ENCODE measurements around the gene WNT9A. TPM values are rescaled to one million over a fixed set of nuclear protein-coding genes. Genes with fewer than 3 reads are reported as not detected.

Gene WNT9A
- total and polyA plus RNA-seq, 2 donors from 2014 or later = 0.58 to 3.1 TPM

- Histone ChIP-seq H3K4me1 (ENCODE audit: control insufficient read depth in 2 of 3, insufficient read depth in 2 of 3, low read depth in 1 of 3, low read length in 3 of 3) (no peaks in the 10 kb centered on the region), H3K27me3 (ENCODE audit: control insufficient read depth, insufficient read depth, low read length) (no peaks in the 10 kb centered on the region), H3K27ac (ENCODE audit: low read depth in 2 of 2, low read length in 2 of 2) (peak overlapping the region; percentile 37 to 59), H3K9ac (ENCODE audit: low read length in 3 of 3) (no peak overlapping the region), H3K9me3 (ENCODE audit: control insufficient read depth in 2 of 3, insufficient read depth in 1 of 3, low read length in 3 of 3) (no peaks in the 10 kb centered on the region), H3K4me3 (ENCODE audit: low read length in 3 of 3) (no peak overlapping the region), H3K36me3 (ENCODE audit: control insufficient read depth in 2 of 3, insufficient read depth in 3 of 3, low read length in 3 of 3) (no peaks in the 10 kb centered on the region)
- peak in 1 of 5 donors; percentile 17 for DNase-seq
- no peak for FAIRE-seq
- TF ChIP-seq CTCF (IDR thresholded peaks at IDR 0.05; ENCODE audit: borderline replicate concordance, extremely low read depth, insufficient read depth) = no peak
- intact Hi-C loops (cut with DNase I) = no loop called here
These were observed 13.0 kb downstream of the WNT9A start for GRCh38 chr1:227934476-227935313.

GRCh38 chr1:227929751-227930472 lies 17.8 kb downstream of the WNT9A start:
- intact Hi-C loops (cut with DNase I) = no loop called here
- no peak for TF ChIP-seq CTCF (IDR thresholded peaks at IDR 0.05; ENCODE audit: borderline replicate concordance, extremely low read depth, insufficient read depth)
- no peak overlapping the region for H3K4me3 ChIP-seq (ENCODE audit: low read length in 3 of 3)

GRCh38 chr1:227928811-227929375 lies 18.8 kb downstream of the WNT9A start:
- peak in 1 of 5 donors; percentile 29 for DNase-seq

More at GRCh38 chr1:227929751-227930472, 17.8 kb downstream of the WNT9A start:
- no peak overlapping the region for H3K9ac ChIP-seq (ENCODE audit: low read length in 3 of 3)
- H3K27ac ChIP-seq (ENCODE audit: low read depth in 2 of 2, low read length in 2 of 2) = no peak overlapping the region
- no peaks in the 10 kb centered on the region for H3K9me3 ChIP-seq (ENCODE audit: control insufficient read depth in 2 of 3, insufficient read depth in 1 of 3, low read length in 3 of 3)
- no peaks in the 10 kb centered on the region for H3K36me3 ChIP-seq (ENCODE audit: control insufficient read depth in 2 of 3, insufficient read depth in 3 of 3, low read length in 3 of 3)
- FAIRE-seq = no peak
- H3K4me1 ChIP-seq (ENCODE audit: control insufficient read depth in 2 of 3, insufficient read depth in 2 of 3, low read depth in 1 of 3, low read length in 3 of 3) = no peaks in the 10 kb centered on the region
- no peaks in the 10 kb centered on the region for H3K27me3 ChIP-seq (ENCODE audit: control insufficient read depth, insufficient read depth, low read length)
- DNase-seq = peak in 1 of 5 donors; percentile 41

More at GRCh38 chr1:227928811-227929375, 18.8 kb downstream of the WNT9A start:
- intact Hi-C loops (cut with DNase I) = no loop called here
- Histone ChIP-seq H3K9ac (ENCODE audit: low read length in 3 of 3) (no peak overlapping the region), H3K4me1 (ENCODE audit: control insufficient read depth in 2 of 3, insufficient read depth in 2 of 3, low read depth in 1 of 3, low read length in 3 of 3) (no peaks in the 10 kb centered on the region), H3K36me3 (ENCODE audit: control insufficient read depth in 2 of 3, insufficient read depth in 3 of 3, low read length in 3 of 3) (no peaks in the 10 kb centered on the region), H3K27ac (ENCODE audit: low read depth in 2 of 2, low read length in 2 of 2) (no peak overlapping the region), H3K27me3 (ENCODE audit: control insufficient read depth, insufficient read depth, low read length) (no peaks in the 10 kb centered on the region), H3K4me3 (ENCODE audit: low read length in 3 of 3) (no peak overlapping the region), H3K9me3 (ENCODE audit: control insufficient read depth in 2 of 3, insufficient read depth in 1 of 3, low read length in 3 of 3) (no peaks in the 10 kb centered on the region)
- FAIRE-seq = no peak
- TF ChIP-seq CTCF (IDR thresholded peaks at IDR 0.05; ENCODE audit: borderline replicate concordance, extremely low read depth, insufficient read depth) = no peak

All from kidney (tissue), 14 donors.